Neural cell (in vitro differentiated cells): Measurements from ENCODE around the gene ZNF385D. TPM values are rescaled to one million over a fixed set of nuclear protein-coding genes. Genes with fewer than 3 reads are reported as not detected.

ENCODE experiments used
- H2AFZ ChIP-seq: fragments of 200-600, 300-800 bp; sonication (generic), shearing (Covaris generic); 2 replicates; pipeline ENCODE4 v1.6.0; 2014; ENCODE audit warnings: low read depth, mild to moderate bottlenecking, antibody characterized with exemption, low read length, moderate library complexity
- H3F3A ChIP-seq: fragments of 200-600 bp; shearing (Covaris generic); 2 replicates; pipeline ENCODE4 v1.6.1; 2016; ENCODE audit warnings: mild to moderate bottlenecking, moderate library complexity, mixed read lengths, antibody characterized with exemption, low read length; ENCODE audit not compliant: insufficient read depth, poor library complexity, severe bottlenecking
- H3K27ac ChIP-seq: fragments of 200-600, 300-800 bp; sonication (generic), shearing (Covaris generic); 2 replicates; pipeline ENCODE4 v1.5.1; 2014; ENCODE audit warnings: mild to moderate bottlenecking, low read length, moderate library complexity
- H3K27me3 ChIP-seq: fragments of 300-800, 200-600 bp; sonication (generic), shearing (Covaris generic); 2 replicates; pipeline ENCODE4 v1.6.0; 2014; ENCODE audit warnings: mild to moderate bottlenecking, low read depth, low read length, moderate library complexity; ENCODE audit not compliant: insufficient read depth
- H3K36me3 ChIP-seq: fragments of 300-800, 200-600 bp; sonication (generic), shearing (Covaris generic); 2 replicates; pipeline ENCODE4 v1.5.1; 2014; ENCODE audit warnings: mild to moderate bottlenecking, antibody characterized with exemption, low read length, moderate library complexity; ENCODE audit not compliant: insufficient read depth
- H3K4me2 ChIP-seq: fragments of 300-800, 200-600 bp; sonication (generic), shearing (Covaris generic); 2 replicates; pipeline ENCODE4 v1.6.0; 2014; ENCODE audit warnings: mild to moderate bottlenecking, low read length
- H3K4me3 ChIP-seq: fragments of 300-800, 200-600 bp; sonication (generic), shearing (Covaris generic); 2 replicates; pipeline ENCODE4 v1.5.1; 2014; ENCODE audit warnings: mild to moderate bottlenecking, low read length, moderate library complexity
- H3K79me2 ChIP-seq: fragments of 200-600 bp; shearing (Covaris generic); replicated peaks from 2 replicates; pipeline ENCODE4 v1.6.0; 2014; ENCODE audit warnings: mild to moderate bottlenecking, low read length, moderate library complexity; ENCODE audit not compliant: insufficient read depth
- H3K9ac ChIP-seq: fragments of 300-800, 200-600 bp; sonication (generic), shearing (Covaris generic); 2 replicates; pipeline ENCODE4 v1.6.1; 2016; ENCODE audit warnings: mild to moderate bottlenecking, low read length, mixed read lengths
- H3K9me2 ChIP-seq: fragments of 200-600 bp; shearing (Covaris generic); 2 replicates; pipeline ENCODE4 v1.6.1; 2016; ENCODE audit warnings: mild to moderate bottlenecking, low read length, mixed read lengths; ENCODE audit not compliant: insufficient read depth
- H3K9me3 ChIP-seq: fragments of 200-600, 300-800 bp; sonication (generic), shearing (Covaris generic); 2 replicates; pipeline ENCODE4 v1.6.1; 2016; ENCODE audit warnings: mild to moderate bottlenecking, mixed run types, low read length, moderate library complexity, mixed read lengths
- H4K20me1 ChIP-seq: fragments of 200-600 bp; shearing (Covaris generic); 2 replicates; pipeline ENCODE4 v1.6.1; 2016; ENCODE audit warnings: mild to moderate bottlenecking, mixed run types; ENCODE audit not compliant: insufficient read depth
- CTCF ChIP-seq: fragments of 450-650 bp; IDR thresholded peaks from 2 replicates; pipeline ENCODE4 v1.5.1; 2014; ENCODE audit warnings: antibody characterized with exemption, mild to moderate bottlenecking, moderate library complexity; ENCODE audit not compliant: poor library complexity, severe bottlenecking
- EP300 ChIP-seq: fragments of 450-650 bp; conservative IDR thresholded peaks from 2 replicates; pipeline ENCODE4 v1.6.1; 2014; ENCODE audit warnings: antibody characterized with exemption, mild to moderate bottlenecking, moderate library complexity; ENCODE audit not compliant: poor library complexity, severe bottlenecking
- EZH2 ChIP-seq: fragments of 200-600, 300-800 bp; shearing (Covaris generic), sonication (generic); IDR thresholded peaks from 2 replicates; pipeline ENCODE4 v1.6.1; 2014; ENCODE audit warnings: antibody characterized with exemption, low read length, borderline replicate concordance, mild to moderate bottlenecking; ENCODE audit not compliant: insufficient read depth, poor library complexity, severe bottlenecking
- MXI1 ChIP-seq: fragments of 450-650 bp; conservative IDR thresholded peaks from 2 replicates; pipeline ENCODE4 v1.6.1; 2014; ENCODE audit warnings: antibody characterized with exemption, mild to moderate bottlenecking; ENCODE audit not compliant: poor library complexity, severe bottlenecking
- POLR2AphosphoS5 ChIP-seq: IDR thresholded peaks from 2 replicates; pipeline ENCODE4 v1.6.1; 2012
- RAD21 ChIP-seq: fragments of 450-650 bp; conservative IDR thresholded peaks from 2 replicates; pipeline ENCODE4 v1.6.1; 2014; ENCODE audit warnings: antibody characterized with exemption, mild to moderate bottlenecking, moderate library complexity
- REST ChIP-seq: IDR thresholded peaks from 2 replicates; pipeline ENCODE4 v1.6.1; 2012; ENCODE audit warnings: borderline replicate concordance
- SMC3 ChIP-seq: fragments of 450-650 bp; conservative IDR thresholded peaks from 2 replicates; pipeline ENCODE4 v1.6.1; 2014; ENCODE audit warnings: antibody characterized with exemption, mild to moderate bottlenecking, moderate library complexity; ENCODE audit not compliant: poor library complexity
- TAF1 ChIP-seq: IDR thresholded peaks from 2 replicates; pipeline ENCODE4 v1.6.1; 2012; ENCODE audit warnings: low read depth
- polyA plus RNA-seq: library from polyadenylated mRNA; depleted of rRNA; stranded (reverse); fragments of >200 nt; gene quantifications from 2 replicates; pipeline ENCODE4 v1.2.3, GENCODE V29; 2014

Gene ZNF385D
- polyA plus RNA-seq, 1 donor from 2014 or later, result 3.4 TPM

GRCh38 chr3:21457084-21457483 is 293.9 kb downstream of the ZNF385D start:
- no peaks in the 10 kb centered on the region for H4K20me1 ChIP-seq
- no peak overlapping the region for H3K4me2 ChIP-seq
- no peaks in the 10 kb centered on the region for H3K27me3 ChIP-seq
- TF ChIP-seq POLR2AphosphoS5 (no peak), SMC3 (no peak), EZH2 (no peak), REST (no peak), EP300 (no peak), RAD21 (no peak), MXI1 (no peak), TAF1 (no peak), CTCF (no peak)
- H3K9ac ChIP-seq, result no peak overlapping the region
- H3K9me2 ChIP-seq, result no peaks in the 10 kb centered on the region
- no peak overlapping the region for H3K27ac ChIP-seq
- H2AFZ ChIP-seq, result no peak overlapping the region
- H3K36me3 ChIP-seq, result no peaks in the 10 kb centered on the region
- H3K9me3 ChIP-seq, result peaks cover 7% of the 10 kb centered on the region
- H3F3A ChIP-seq, result no peaks in the 10 kb centered on the region
- H3K4me3 ChIP-seq, result no peak overlapping the region
- no peaks in the 10 kb centered on the region for H3K79me2 ChIP-seq

- no peak overlapping the region for H2AFZ ChIP-seq
- H3K27ac ChIP-seq, result no peak overlapping the region
- no peaks in the 10 kb centered on the region for H3K36me3 ChIP-seq
- H3F3A ChIP-seq, result no peaks in the 10 kb centered on the region
- H3K9ac ChIP-seq, result no peak overlapping the region
- H3K4me3 ChIP-seq, result no peak overlapping the region
- TF ChIP-seq RAD21 (no peak), EP300 (no peak), SMC3 (no peak), MXI1 (no peak), CTCF (no peak), REST (no peak), TAF1 (no peak), POLR2AphosphoS5 (no peak), EZH2 (no peak)
- H3K79me2 ChIP-seq, result no peaks in the 10 kb centered on the region
- no peaks in the 10 kb centered on the region for H4K20me1 ChIP-seq
- no peak overlapping the region for H3K4me2 ChIP-seq
- no peaks in the 10 kb centered on the region for H3K27me3 ChIP-seq
- H3K9me2 ChIP-seq, result no peaks in the 10 kb centered on the region
- peaks cover 7% of the 10 kb centered on the region for H3K9me3 ChIP-seq
Measured at GRCh38 chr3:21449738-21450137, 301.3 kb downstream of the ZNF385D start.
